SH-SY5Y (cell line): ENCODE data around the gene NMNAT3.

Source experiments
- GATA2 ChIP-seq: IDR thresholded peaks from 2 replicates; pipeline ENCODE4 v1.6.1; 2011; ENCODE audit warnings: mild to moderate bottlenecking, low read depth, low read length
- GATA3 ChIP-seq: IDR thresholded peaks from 2 replicates; pipeline ENCODE4 v1.6.1; 2011; ENCODE audit warnings: low read depth, mild to moderate bottlenecking, low read length, moderate library complexity

DNA sequence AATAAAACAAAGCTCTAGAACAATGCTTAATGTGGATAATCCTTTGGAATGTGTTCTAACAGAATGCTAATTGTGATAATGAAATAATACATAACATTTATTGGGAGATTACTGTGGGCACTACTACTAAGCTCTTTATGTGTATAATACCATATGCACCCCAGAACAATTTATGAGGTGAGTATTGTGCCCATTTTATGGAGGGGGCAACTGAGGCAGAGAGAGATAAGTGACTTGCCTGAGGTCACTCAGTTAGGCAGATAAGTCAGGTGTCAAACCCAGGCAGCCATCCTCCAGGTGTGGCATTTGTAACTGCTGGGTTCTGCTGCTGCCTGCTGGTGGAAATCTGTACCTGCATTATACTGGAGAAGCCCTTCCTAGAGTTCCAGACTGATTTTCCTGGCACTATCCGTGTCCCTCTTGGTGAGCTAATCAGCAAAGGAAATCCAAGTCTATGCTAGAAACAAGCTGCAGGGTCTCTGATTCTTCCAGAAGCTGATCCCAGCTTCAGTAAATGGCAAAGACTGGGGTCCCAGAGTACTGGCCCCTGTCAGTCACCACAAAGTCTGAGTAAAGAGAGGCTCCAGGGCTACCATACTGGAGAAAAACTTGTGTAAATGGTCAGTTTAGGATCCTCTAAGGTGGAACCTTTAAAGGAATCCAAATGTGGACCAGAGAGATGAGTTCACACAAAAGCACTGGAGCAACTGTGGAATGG, 115.7 kb downstream of the NMNAT3 start:
- TF ChIP-seq GATA2 (no peak), GATA3 (no peak)
